Thoracic aorta (tissue), 2 donors: Measurements from ENCODE around the gene FOCAD. TPM values are rescaled to one million over a fixed set of nuclear protein-coding genes. Genes with fewer than 3 reads are reported as not detected.

Source experiments
- ATAC-seq: fragments of 150-250 bp; one replicate; pipeline ENCODE4 v1.8.0; 2017; ENCODE audit warnings: low read depth; ENCODE audit not compliant: insufficient number of reproducible peaks, low FRiP score
- DNase-seq: peaks from one replicate; pipeline ENCODE4 v3.0.0-alpha.2; 2020; ENCODE audit warnings: low spot score
- H3K27ac ChIP-seq, 2 donors: fragments of 200-600 bp; sonication (generic); 1 replicate in 1 of 2; 2 replicates in 1 of 2; pipeline ENCODE4 v1.5.1; 2016; ENCODE audit warnings: mild to moderate bottlenecking in 2 of 2, moderate library complexity in 2 of 2
- H3K27me3 ChIP-seq: fragments of 200-600 bp; sonication (generic); replicated peaks from 2 replicates; pipeline ENCODE4 v1.6.0; 2016; ENCODE audit warnings: mild to moderate bottlenecking; ENCODE audit not compliant: insufficient read depth
- H3K36me3 ChIP-seq: fragments of 200-600 bp; sonication (generic); one replicate; pipeline ENCODE4 v1.5.1; 2016
- H3K4me1 ChIP-seq, 2 donors: fragments of 200-600 bp; sonication (generic); 1 replicate in 1 of 2; 2 replicates in 1 of 2; pipeline versions ENCODE4 v1.5.1 to v1.6.0; 2016; ENCODE audit warnings: low read depth in 2 of 2, mild to moderate bottlenecking in 1 of 2; ENCODE audit not compliant: control insufficient read depth in 1 of 2
- H3K4me3 ChIP-seq: fragments of 200-600 bp; sonication (generic); 2 replicates; pipeline ENCODE4 v1.5.1; 2016; ENCODE audit warnings: mild to moderate bottlenecking
- H3K9me3 ChIP-seq: fragments of 200-600 bp; sonication (generic); 2 replicates; pipeline ENCODE4 v1.5.1; 2016
- total RNA-seq, 2 donors: library from RNA; depleted of rRNA; stranded (reverse); fragments of >200 nt; gene quantifications; one replicate each; pipeline versions ENCODE4 v1.1.0 to v1.2.3, GENCODE V29; 2016
- TF ChIP-seq, protein P1 (sequence below): fragments of 200-600 bp; sonication (generic); IDR thresholded peaks from one replicate; pipeline ENCODE4 v1.5.1; 2019; ENCODE audit warnings: antibody characterized with exemption

FOCAD gene
- total RNA-seq, 2 donors from 2014 or later = 33.1 to 45.9 TPM

DNA sequence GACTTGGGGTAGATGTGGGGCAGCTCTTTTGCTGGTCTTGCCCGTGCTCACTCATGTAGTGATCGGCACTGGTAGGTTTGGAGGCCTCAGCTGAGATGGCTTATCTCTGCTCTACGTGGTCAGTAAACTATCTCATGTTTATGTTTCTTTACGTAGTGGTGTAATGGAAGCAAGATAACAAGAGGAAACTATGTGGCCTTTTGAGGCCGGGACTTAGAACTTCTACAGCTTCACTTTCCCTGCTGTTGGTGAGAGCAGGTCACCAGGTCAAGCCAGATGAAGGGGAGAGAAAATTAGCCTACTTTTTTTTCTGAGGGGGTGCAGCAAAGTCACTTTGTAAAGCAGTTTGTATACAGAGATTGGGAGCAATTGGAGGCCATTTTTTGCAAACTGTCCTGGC, 8.5 kb downstream of the FOCAD start:
- no peaks in the 10 kb centered on the region for H3K4me1 ChIP-seq
- DNase-seq (no peak), ATAC-seq (no peak)
- H3K4me3 ChIP-seq = no peak overlapping the region
- no peak overlapping the region for H3K27ac ChIP-seq
- no peaks in the 10 kb centered on the region for H3K27me3 ChIP-seq
- H3K36me3 ChIP-seq = no peaks in the 10 kb centered on the region
- TF ChIP-seq, protein P1, sequence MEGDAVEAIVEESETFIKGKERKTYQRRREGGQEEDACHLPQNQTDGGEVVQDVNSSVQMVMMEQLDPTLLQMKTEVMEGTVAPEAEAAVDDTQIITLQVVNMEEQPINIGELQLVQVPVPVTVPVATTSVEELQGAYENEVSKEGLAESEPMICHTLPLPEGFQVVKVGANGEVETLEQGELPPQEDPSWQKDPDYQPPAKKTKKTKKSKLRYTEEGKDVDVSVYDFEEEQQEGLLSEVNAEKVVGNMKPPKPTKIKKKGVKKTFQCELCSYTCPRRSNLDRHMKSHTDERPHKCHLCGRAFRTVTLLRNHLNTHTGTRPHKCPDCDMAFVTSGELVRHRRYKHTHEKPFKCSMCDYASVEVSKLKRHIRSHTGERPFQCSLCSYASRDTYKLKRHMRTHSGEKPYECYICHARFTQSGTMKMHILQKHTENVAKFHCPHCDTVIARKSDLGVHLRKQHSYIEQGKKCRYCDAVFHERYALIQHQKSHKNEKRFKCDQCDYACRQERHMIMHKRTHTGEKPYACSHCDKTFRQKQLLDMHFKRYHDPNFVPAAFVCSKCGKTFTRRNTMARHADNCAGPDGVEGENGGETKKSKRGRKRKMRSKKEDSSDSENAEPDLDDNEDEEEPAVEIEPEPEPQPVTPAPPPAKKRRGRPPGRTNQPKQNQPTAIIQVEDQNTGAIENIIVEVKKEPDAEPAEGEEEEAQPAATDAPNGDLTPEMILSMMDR = no peak
- no peaks in the 10 kb centered on the region for H3K9me3 ChIP-seq

DNA sequence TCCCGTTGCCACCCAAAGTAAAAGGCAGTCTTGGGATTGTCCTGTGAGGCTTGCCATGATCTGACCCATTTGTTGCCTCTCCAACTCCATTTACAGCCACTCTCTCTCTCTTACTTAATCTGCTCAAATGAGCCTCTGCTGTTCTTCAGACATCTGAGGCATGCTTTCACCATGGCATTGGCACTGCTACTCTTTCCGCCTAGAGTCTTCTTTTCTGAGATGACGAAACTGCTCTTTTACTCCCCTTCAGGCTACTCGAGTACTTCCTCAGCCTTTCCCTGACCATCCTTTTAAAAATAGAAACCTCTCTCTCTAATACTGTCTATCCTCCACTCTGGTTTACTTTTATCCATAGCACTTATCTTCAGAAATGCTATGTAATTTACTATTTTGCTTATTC, 9.0 kb downstream of the FOCAD start:
- Histone ChIP-seq H3K9me3 (no peaks in the 10 kb centered on the region), H3K27me3 (no peaks in the 10 kb centered on the region), H3K36me3 (no peaks in the 10 kb centered on the region), H3K4me1 (no peaks in the 10 kb centered on the region), H3K27ac (no peak overlapping the region), H3K4me3 (no peak overlapping the region)
- TF ChIP-seq, protein P1 = no peak
- ATAC-seq (no peak), DNase-seq (no peak)

DNA sequence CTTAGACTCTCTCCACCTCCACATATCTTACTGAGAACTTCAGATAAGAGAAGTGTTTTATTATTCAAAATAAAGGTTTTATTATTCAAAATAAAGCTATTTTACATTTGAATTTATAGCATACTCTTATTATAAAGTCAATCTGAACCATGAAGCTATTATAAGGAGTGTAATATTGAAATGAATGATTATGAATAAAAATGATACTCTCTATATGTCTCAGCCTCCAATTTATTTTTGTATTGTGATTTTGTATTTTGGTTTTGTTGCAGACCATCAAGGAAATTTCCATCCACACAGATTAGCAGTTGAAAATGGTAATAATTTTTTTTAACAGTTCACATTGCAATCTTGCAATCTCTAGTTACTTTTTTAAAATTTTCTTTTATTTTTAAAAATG, 10.2 kb downstream of the FOCAD start:
- TF ChIP-seq, protein P1 = no peak
- H3K27ac ChIP-seq = no peak overlapping the region
- DNase-seq (no peak), ATAC-seq (no peak)
- H3K4me1 ChIP-seq = no peaks in the 10 kb centered on the region
- H3K27me3 ChIP-seq = no peaks in the 10 kb centered on the region
- no peak overlapping the region for H3K4me3 ChIP-seq
- no peaks in the 10 kb centered on the region for H3K9me3 ChIP-seq
- no peaks in the 10 kb centered on the region for H3K36me3 ChIP-seq

DNA sequence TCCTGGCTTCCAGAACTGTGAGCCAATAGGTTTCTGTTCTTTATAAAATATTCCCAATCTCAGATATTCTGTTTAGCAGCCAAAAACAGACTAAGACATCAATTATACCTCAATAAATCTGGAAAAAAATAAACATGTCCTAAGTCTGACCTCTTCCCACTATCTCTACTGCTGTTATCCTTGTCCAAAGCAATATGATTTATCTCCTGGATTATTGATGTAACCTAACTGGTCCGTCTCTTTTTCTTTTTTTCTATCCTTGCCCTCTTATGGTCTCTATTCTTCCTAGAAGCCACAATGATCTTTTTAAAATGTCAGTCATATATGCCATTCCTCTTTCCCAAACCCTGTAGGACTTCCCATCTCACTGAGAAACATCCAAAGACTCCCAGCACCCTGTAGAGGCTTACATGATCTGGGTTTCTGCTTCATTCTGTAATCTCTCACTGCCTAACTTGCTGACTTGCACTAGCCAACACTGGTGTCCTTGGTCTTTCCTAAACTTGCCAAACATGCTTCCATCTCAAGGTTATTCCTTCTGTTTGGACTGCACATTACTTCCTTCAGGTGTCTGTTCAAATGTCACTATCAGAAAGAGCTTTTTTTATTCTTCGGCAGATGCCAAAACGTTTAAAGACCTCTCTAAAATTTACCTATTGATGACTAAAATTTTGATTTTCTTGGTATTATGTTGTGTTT, 13.1 kb downstream of the FOCAD start:
- ATAC-seq (no peak), DNase-seq (no peak)
- Histone ChIP-seq H3K27ac (no peak overlapping the region), H3K4me1 (peaks cover 9 to 15% of the 10 kb centered on the region in 2 donors), H3K4me3 (no peak overlapping the region), H3K27me3 (no peaks in the 10 kb centered on the region), H3K36me3 (no peaks in the 10 kb centered on the region), H3K9me3 (no peaks in the 10 kb centered on the region)
- TF ChIP-seq, protein P1 = no peak

DNA sequence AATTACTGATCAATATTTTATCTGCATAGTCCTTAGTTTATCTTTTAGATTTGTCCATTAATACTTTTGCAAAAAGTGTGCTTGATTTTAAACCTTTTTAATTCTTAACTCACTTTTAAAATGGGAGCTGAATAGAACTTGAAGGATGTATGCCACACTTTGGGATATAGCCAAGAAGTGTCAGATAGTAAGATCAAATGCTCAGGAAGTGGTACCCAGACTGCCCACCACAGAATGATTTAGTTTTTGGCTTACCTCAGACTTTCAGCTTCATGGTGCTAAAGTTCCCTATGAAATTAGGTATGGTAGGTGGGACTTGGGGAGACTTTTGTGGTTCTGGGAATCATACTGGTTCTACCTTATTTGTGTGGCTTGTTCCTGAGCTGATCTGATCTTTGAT, 14.7 kb downstream of the FOCAD start:
- no peak for DNase-seq
- Histone ChIP-seq H3K27me3 (no peaks in the 10 kb centered on the region), H3K36me3 (no peaks in the 10 kb centered on the region), H3K4me3 (no peak overlapping the region), H3K27ac (no peak overlapping the region), H3K9me3 (no peaks in the 10 kb centered on the region), H3K4me1 (peaks cover 9 to 15% of the 10 kb centered on the region in 2 donors)
- ATAC-seq = no peak
- TF ChIP-seq, protein P1 = no peak
